GM18517 (cell line): ENCODE results near the gene PDIA6.

Experiments used
- ATAC-seq: cut with Tn5 transposase; IDR thresholded peaks from one replicate; pipeline ENCODE4 v1.9.1; 2021; ENCODE audit warnings: mild to moderate bottlenecking, moderate library complexity; ENCODE audit not compliant: unreplicated experiment

PDIA6 gene, protein sequence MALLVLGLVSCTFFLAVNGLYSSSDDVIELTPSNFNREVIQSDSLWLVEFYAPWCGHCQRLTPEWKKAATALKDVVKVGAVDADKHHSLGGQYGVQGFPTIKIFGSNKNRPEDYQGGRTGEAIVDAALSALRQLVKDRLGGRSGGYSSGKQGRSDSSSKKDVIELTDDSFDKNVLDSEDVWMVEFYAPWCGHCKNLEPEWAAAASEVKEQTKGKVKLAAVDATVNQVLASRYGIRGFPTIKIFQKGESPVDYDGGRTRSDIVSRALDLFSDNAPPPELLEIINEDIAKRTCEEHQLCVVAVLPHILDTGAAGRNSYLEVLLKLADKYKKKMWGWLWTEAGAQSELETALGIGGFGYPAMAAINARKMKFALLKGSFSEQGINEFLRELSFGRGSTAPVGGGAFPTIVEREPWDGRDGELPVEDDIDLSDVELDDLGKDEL

DNA sequence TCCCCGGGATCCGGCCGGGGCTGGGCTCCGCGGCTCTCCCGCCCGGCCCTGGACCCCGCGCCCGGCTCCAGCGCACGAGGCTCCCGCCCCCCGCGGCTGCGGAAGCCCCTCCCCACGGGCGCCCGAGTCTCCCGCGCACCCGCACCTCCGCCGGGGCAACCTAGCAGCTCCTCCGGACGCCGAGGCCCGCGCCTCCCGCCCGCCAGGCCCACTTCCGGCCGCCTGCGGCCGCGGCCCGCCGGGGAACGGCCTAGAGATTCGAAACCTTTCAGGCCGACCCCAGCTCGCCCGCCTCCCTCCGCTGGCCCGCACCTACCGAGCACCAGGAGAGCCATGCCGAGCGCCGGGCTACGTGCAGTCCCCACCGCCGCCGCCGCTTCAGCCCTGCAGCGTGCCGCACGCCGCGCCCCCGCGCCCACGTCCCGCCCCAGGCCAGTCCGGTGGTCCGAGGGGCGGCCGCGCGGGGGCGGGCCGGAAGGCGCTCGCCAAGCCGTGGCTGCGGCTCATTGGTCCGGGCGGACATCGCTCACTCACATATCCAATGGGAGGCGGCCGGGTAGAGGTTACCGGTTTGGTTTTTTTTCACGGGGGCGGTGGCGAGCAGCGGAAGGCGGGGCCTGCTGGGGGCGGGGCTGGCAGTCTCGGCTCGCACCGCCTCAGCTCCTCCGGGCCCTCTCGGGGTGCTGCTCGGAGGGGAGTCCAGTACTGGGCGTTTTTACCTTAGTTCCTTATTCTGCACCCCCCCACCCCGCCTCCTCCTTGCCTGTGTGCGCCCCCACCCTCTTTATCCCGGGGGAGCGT lies at the start of gene PDIA6:
Gene PDIA6, minus strand, starts transcription at position 424 of the 801 bp plus-strand sequence. Its CDS starts 89 bp downstream, at position 335.
- peak; percentile 81 for ATAC-seq

DNA sequence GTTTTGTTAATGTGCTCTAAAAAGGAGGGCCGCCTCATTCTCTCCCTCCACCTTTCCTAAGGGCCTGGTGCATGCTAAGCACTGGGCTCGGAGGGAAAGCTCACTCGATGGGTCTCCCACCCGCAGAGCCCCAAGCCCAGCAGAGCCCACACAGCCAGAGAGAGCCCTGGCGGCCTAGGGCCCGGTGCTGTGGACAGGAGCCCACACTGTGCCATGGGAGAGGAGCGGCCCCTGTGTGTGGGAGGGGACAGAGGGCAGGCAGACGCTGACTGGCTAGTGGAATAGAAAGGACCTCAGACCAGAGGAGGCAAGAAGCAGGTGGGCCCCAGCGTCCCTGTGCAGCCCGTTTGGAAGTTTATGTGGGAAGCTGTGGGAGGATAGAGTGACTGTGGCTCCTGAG lies 49.7 kb upstream of the PDIA6 start:
- no peak for ATAC-seq

DNA sequence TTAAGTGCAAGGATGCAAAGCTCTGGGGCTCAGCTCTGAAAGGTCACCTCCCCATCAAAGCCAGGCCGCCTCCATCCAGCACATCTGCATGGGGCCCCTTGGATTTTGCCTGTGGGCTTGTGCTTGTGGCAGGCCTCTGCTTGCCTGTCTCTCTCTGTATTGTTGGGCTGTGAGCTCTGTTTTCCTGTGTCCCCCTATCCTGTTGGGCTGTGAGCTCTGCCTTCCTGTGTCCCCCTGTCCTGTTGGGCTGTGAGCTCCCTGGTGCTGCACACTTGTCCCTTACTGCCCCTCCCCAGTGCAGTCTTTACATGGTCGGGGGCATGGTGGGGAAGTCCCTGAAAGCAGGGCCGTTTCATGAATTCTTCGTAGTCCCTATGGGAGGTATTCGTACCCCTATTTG lies 49.2 kb upstream of the PDIA6 start:
- ATAC-seq = no peak

DNA sequence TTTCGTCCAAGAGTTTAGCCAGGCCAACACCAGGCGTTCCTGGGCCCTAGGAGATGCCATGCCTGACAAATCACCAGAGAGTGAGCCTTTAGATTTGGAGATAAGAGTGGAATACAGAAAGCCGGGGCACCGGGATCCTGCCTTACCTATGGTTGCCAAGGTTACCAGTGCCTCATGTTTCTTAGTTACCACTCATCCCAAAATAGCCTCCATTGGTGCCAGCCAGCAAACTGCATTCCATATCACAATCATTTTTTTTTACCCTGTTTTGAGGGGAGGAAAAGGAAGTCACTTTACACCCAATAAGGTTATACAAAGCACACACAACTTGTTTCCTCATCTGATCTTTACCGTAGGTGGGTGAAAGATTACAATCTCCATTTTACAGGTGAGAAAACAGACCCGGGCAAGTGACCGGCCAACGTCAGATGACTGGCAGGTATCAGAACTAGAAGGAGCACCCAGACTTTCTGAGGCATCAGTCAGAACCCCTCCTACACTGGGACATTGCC lies 48.3 kb upstream of the PDIA6 start:
- no peak for ATAC-seq

- no peak for ATAC-seq
These were observed 47.7 kb upstream of the PDIA6 start for GRCh38 chr2:10860081-10860813.

- no peak for ATAC-seq
These were observed 46.7 kb upstream of the PDIA6 start for GRCh38 chr2:10859278-10859677.

- ATAC-seq = no peak
These were observed 36.0 kb upstream of the PDIA6 start for GRCh38 chr2:10848541-10848940.

DNA sequence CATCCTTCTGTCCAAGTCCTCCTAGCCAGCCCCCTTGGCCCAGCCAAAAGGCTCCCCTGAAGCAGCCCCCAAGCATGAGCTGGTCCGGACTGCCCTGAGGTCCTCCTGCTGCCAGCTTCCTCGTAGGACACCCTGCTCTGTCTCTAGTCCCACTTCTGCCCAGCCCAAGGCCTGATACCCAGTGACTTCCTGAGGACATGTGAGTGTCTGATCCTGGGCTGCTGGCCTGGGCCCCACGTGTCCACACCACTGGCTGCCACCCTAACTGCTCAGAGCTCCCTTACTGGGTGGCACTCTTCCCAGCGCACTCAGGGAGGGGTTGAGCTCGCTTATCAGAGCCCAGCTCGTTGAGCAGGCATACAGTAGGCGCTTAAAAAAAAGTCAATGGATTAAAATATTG lies 34.4 kb upstream of the PDIA6 start:
- no peak for ATAC-seq

DNA sequence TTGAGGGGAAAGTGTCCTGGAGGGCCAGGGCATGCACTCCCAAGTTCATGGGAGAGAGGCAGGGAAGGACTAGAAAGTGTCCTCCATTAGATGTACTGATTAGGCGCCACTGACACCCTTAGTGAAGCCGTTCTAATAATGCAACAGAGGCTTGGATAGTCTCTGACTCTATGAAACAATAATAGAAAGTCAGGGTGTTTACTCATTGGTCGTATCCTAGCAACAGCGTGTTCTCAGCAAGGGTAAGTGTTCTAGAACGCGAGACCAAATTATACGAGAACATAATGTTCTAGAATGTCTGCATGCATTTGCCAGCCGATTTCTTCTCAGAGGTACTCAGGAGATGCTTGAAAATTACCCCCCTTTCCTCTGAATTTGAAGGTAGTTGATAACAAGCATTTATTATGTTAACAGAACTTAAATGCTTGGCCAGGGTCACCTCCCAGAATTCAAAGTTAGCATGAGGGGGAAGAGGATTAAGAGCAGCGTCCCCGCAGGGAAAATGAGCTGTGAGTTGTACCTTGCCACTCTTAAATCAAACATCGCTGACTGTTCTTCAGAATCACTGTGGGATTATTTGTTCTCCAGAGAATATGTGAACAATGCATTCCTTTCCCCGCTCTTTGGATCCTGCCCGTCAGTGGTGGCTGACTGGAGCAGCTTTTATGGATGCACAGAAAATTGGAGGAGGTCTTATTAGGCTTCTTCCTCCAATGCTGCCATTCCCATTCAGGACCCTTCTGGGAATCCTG lies 33.7 kb upstream of the PDIA6 start:
- no peak for ATAC-seq

GRCh38 chr2:10845640-10846039 lies 33.1 kb upstream of the PDIA6 start:
- no peak for ATAC-seq

DNA sequence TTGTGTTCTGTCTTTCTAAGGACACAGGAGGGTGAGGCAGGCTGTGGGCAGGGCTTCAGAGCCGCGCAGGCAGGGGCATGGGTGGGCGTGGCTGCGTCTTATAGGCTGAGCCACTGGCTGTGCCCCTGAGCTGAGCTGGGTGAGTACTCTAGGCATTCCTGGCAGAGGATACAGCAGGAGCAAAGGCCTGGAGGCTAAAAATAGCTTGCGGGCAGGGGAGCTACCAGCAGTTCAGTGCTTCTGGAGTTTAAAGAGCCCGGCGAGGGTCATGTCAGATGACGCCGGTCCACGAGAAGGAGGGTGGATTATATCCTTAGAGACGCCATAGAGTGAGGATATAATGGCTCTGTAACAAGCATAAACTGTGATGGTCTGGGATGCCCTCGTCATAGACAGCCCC lies 31.5 kb upstream of the PDIA6 start:
- ATAC-seq = no peak

DNA sequence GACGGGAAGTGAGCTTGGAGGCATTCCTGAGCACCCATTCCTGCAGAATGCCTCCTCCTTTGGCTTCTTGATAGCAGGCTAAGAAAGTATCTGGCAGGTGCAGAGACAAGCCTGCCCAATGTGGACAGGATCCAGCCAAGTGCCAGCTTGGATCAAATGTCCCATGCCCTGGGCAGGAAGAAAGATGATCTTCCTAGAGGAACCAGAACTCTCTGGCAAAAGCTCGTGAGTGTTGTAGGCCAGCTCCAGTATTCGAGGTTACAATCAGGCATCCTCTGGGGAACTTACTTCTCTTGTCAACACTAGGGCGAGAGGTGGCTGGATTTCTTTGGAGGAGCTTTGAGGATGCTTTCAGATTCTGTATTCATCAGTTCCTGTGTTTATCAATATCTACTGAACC lies 29.9 kb upstream of the PDIA6 start:
- no peak for ATAC-seq

DNA sequence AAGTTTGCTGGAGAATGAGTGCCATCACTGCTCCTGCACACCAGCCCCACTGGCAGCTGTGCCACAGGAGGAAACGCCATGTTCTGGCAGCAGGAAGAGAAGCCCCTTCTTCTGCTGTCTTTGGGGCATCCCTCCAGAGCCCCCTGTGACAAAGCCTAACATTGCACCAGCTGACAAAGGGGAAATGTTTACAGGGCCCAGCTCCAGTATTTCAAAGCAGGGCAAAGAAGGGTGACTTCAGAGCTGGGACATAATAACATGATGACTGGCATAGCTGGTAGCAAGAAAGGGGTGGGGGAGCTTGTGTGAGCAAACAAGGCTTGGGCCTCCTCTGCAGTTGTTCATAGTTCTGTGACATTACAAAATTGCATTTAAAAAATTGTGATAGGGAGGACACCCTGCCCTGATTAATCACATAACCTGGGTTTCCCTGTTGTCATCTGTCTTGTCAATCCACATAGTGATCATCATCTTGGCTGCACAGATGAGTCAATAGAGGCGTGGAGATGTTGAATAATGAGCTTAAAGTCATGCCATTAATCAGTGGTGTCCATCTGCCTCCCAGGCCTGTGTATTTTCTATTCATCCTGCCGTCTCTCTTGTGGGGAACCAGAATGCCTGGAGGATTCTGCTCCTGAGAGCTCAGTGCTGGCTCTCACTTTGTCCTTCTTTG lies 29.1 kb upstream of the PDIA6 start:
- no peak for ATAC-seq

- no peak for ATAC-seq
These were observed 27.2 kb upstream of the PDIA6 start for GRCh38 chr2:10839813-10840212.

DNA sequence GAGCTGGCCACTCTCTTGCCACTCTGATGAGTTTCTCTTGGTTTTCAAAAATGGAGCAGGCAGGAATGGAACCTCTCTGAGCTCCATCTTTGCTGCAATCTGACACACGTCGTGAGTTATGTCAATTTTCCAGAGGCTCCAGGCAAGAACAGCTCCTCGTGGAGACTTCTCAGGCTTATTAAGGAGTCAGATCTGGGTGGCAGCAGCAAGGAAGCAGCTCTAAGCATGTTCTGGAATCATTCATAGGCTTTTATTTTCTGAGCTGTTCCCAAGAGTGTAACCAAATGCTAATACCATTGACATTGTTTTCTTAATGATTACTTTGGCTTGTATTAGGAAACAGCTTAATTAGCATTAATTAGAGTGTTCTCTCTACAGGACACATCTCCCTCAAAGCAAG lies 26.1 kb upstream of the PDIA6 start:
- no peak for ATAC-seq

- no peak for ATAC-seq
These were observed 25.0 kb upstream of the PDIA6 start for GRCh38 chr2:10837298-10838266.

DNA sequence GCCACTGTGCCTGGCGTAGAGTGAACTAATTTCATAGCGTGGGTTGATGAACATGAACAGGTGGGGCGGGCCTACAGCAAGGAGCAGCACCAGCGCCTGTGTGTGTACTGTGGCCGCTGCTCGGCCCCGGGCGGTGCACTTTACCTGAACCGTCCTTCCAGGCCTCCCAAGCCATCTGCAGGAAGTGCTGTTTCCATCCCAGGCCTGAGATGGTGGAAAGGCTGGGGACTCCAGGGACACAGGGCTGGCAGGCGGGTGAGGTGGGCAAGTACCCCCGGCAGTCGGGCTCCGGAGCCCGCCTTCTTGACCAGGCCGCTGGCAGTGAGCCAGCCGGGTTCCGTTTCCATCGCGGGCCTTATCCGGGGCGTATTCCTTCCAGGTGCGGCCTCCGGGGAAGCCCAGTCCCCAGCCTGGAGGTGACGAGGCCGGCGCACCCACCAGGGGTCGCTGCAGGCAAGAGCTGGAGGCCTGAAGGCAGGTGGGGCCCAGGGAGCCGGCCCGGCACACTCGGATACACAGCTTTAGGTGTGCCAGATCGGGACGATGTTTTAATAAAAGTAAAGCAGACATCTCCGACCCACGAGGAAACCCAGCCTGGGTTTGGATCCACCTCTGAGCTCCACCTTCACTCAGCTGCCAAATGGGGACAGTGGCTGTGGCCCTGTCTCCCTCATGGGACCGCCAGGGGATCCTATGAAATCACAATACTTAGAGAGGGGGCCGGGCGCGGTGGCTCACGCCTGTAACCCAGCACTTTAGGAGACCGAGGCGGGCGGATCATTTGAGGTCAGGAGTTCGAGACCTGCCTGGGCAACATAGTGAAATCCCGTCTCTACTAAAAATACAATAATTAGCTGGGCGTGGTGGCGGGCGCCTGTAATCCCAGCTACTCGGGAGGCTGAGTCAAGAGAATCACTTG lies 22.7 kb upstream of the PDIA6 start:
- no peak for ATAC-seq
